HG02884 (cell line): ENCODE data around the gene SMOC2.
"Not testable (repeated sequence)": the region's sequence is repeated elsewhere in the genome, so short reads cannot be mapped to it uniquely, and the experiment has no call there.

ENCODE experiments used
- ATAC-seq: cut with Tn5 transposase; IDR thresholded peaks from one replicate; pipeline ENCODE4 v1.9.1; 2021; ENCODE audit warnings: mild to moderate bottlenecking, moderate library complexity; ENCODE audit not compliant: unreplicated experiment

Gene SMOC2

GRCh38 chr6:168536665-168537539 lies 95.9 kb downstream of the SMOC2 start:
- no peak for ATAC-seq

GRCh38 chr6:168537540-168537884 lies 96.5 kb downstream of the SMOC2 start:
- ATAC-seq: no peak

GRCh38 chr6:168538188-168538891 lies 97.4 kb downstream of the SMOC2 start:
- ATAC-seq: not testable (repeated sequence)

GRCh38 chr6:168538892-168539811 lies 98.2 kb downstream of the SMOC2 start:
- no peak for ATAC-seq

- no peak for ATAC-seq
Observed at GRCh38 chr6:168540713-168541291, 99.8 kb downstream of the SMOC2 start.

GRCh38 chr6:168541307-168541706 lies 100.3 kb downstream of the SMOC2 start:
- ATAC-seq: no peak

GRCh38 chr6:168542301-168542700 lies 101.3 kb downstream of the SMOC2 start:
- no peak for ATAC-seq

- ATAC-seq: no peak
Observed at GRCh38 chr6:168545428-168545827, 104.4 kb downstream of the SMOC2 start.

GRCh38 chr6:168546151-168546550 lies 105.2 kb downstream of the SMOC2 start:
- ATAC-seq: no peak

GRCh38 chr6:168546730-168547129 lies 105.7 kb downstream of the SMOC2 start:
- ATAC-seq: no peak

- ATAC-seq: no peak
Observed at GRCh38 chr6:168550326-168550725, 109.3 kb downstream of the SMOC2 start.

GRCh38 chr6:168554472-168554871 lies 113.5 kb downstream of the SMOC2 start:
- no peak for ATAC-seq

GRCh38 chr6:168554898-168555617 lies 114.1 kb downstream of the SMOC2 start:
- ATAC-seq: no peak

GRCh38 chr6:168555618-168556273 lies 114.8 kb downstream of the SMOC2 start:
- ATAC-seq: no peak

- ATAC-seq: no peak
Observed at GRCh38 chr6:168557512-168557911, 116.5 kb downstream of the SMOC2 start.

GRCh38 chr6:168558686-168559085 lies 117.7 kb downstream of the SMOC2 start:
- ATAC-seq: no peak

GRCh38 chr6:168559574-168560098 lies 118.7 kb downstream of the SMOC2 start:
- no peak for ATAC-seq

- no peak for ATAC-seq
Observed at GRCh38 chr6:168560126-168560525, 119.1 kb downstream of the SMOC2 start.

GRCh38 chr6:168562576-168563151 lies 121.7 kb downstream of the SMOC2 start:
- ATAC-seq: no peak
